Endometrial microvascular endothelial cells (primary cell): ENCODE results near the gene DOCK6. TPM values are rescaled to one million over a fixed set of nuclear protein-coding genes. Genes with fewer than 3 reads are reported as not detected.

Source experiments
- in situ Hi-C: cut with HindIII; loops from 2 replicates; pipeline ENCODE4 v1.10.0; 2017; ENCODE audit warnings: low sequenced_read_pairs, low pct_unique_long_range_greater_than_20kb; ENCODE audit errors: inconsistent ontology term
- total RNA-seq: library from RNA; depleted of rRNA; stranded (reverse); fragments of >200 nt; gene quantifications from one replicate; pipeline ENCODE4 v1.2.3, GENCODE V29; 2015; ENCODE audit errors: inconsistent ontology term

DOCK6 gene
- total RNA-seq: 78.6 TPM

GRCh38 chr19:11261971-11262839 is at the start of gene DOCK6:
DOCK6 (minus strand) TSS chr19:11262524; CDS start chr19:11262440, 84 bp downstream.
- in situ Hi-C loops: no loop called here

- in situ Hi-C loops: no loop called here
Measured at GRCh38 chr19:11306337-11306736, 44.0 kb upstream of the DOCK6 start.

- in situ Hi-C loops: no loop called here
Measured at GRCh38 chr19:11304936-11305335, 42.6 kb upstream of the DOCK6 start.

- in situ Hi-C loops: no loop called here
Measured at GRCh38 chr19:11300811-11301120, 38.4 kb upstream of the DOCK6 start.

- in situ Hi-C loops: no loop called here
Measured at GRCh38 chr19:11299946-11300810, 37.9 kb upstream of the DOCK6 start.

- in situ Hi-C loops: no loop called here
Measured at GRCh38 chr19:11296264-11296663, 33.9 kb upstream of the DOCK6 start.

- in situ Hi-C loops: no loop called here
Measured at GRCh38 chr19:11295665-11296245, 33.4 kb upstream of the DOCK6 start, which contains the start of gene TSPAN16. TSPAN16 (plus strand) TSS chr19:11296160; CDS start chr19:11296298, 138 bp downstream.

GRCh38 chr19:11295180-11295579 is 32.9 kb upstream of the DOCK6 start:
- in situ Hi-C loops: no loop called here

- in situ Hi-C loops: no loop called here
Measured at GRCh38 chr19:11293433-11294389, 31.4 kb upstream of the DOCK6 start.

- in situ Hi-C loops: no loop called here
Measured at GRCh38 chr19:11291991-11292390, 29.7 kb upstream of the DOCK6 start.

- in situ Hi-C loops: no loop called here
Measured at GRCh38 chr19:11291415-11291814, 29.1 kb upstream of the DOCK6 start.

GRCh38 chr19:11290256-11290655 is 27.9 kb upstream of the DOCK6 start:
- in situ Hi-C loops: no loop called here

- in situ Hi-C loops: no loop called here
Measured at GRCh38 chr19:11288349-11288748, 26.0 kb upstream of the DOCK6 start.

- in situ Hi-C loops: no loop called here
Measured at GRCh38 chr19:11286312-11286974, 24.1 kb upstream of the DOCK6 start.

- in situ Hi-C loops: no loop called here
Measured at GRCh38 chr19:11284515-11284914, 22.2 kb upstream of the DOCK6 start.

GRCh38 chr19:11281356-11282049 is 19.2 kb upstream of the DOCK6 start:
- in situ Hi-C loops: no loop called here

- in situ Hi-C loops: no loop called here
Measured at GRCh38 chr19:11279505-11280236, 17.3 kb upstream of the DOCK6 start.
